ENCODE data around the gene SDF4.

GRCh38 chr1:1175221-1176062, 56.4 kb downstream of the SDF4 start:
- TF ChIP-seq, protein P1, sequence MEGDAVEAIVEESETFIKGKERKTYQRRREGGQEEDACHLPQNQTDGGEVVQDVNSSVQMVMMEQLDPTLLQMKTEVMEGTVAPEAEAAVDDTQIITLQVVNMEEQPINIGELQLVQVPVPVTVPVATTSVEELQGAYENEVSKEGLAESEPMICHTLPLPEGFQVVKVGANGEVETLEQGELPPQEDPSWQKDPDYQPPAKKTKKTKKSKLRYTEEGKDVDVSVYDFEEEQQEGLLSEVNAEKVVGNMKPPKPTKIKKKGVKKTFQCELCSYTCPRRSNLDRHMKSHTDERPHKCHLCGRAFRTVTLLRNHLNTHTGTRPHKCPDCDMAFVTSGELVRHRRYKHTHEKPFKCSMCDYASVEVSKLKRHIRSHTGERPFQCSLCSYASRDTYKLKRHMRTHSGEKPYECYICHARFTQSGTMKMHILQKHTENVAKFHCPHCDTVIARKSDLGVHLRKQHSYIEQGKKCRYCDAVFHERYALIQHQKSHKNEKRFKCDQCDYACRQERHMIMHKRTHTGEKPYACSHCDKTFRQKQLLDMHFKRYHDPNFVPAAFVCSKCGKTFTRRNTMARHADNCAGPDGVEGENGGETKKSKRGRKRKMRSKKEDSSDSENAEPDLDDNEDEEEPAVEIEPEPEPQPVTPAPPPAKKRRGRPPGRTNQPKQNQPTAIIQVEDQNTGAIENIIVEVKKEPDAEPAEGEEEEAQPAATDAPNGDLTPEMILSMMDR (IDR thresholded peaks at IDR 0.05; ENCODE audit: low read depth, low read length), result no peak
- TF ChIP-seq EZH2phosphoT487 (IDR thresholded peaks at IDR 0.05; ENCODE audit: low read depth), result no peak

All from OCI-LY3 (cell line).